HG02678 (cell line): ENCODE results near the gene EPHB6.

Source experiments
- ATAC-seq: cut with Tn5 transposase; IDR thresholded peaks from one replicate; pipeline ENCODE4 v1.9.1; 2021; ENCODE audit warnings: mild to moderate bottlenecking, moderate library complexity; ENCODE audit not compliant: unreplicated experiment

The EPHB6 gene

GRCh38 chr7:142916508-142916907 lies 61.6 kb downstream of the EPHB6 start:
- ATAC-seq = no peak

- ATAC-seq = no peak
These were observed 62.6 kb downstream of the EPHB6 start for GRCh38 chr7:142917447-142917846.

DNA sequence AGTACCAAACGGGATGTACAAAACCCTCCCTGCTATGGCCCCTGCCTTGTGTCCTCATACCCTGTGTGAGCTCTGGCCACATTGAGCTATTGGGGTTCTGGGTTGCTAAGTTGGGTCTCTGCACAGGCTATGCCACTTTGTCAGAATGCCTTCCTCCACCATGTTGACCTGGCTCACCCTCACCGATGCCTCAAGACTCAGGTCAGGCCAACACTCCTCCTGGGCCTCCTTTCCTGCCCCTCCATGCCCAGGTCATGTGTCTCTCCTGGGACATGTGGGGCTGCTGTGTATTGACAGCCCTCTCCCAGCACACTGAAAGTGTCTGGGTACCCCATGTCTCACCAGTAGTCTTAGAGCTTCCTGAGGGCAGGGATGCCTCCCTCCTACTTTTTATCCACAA lies 64.0 kb downstream of the EPHB6 start:
- ATAC-seq = no peak

DNA sequence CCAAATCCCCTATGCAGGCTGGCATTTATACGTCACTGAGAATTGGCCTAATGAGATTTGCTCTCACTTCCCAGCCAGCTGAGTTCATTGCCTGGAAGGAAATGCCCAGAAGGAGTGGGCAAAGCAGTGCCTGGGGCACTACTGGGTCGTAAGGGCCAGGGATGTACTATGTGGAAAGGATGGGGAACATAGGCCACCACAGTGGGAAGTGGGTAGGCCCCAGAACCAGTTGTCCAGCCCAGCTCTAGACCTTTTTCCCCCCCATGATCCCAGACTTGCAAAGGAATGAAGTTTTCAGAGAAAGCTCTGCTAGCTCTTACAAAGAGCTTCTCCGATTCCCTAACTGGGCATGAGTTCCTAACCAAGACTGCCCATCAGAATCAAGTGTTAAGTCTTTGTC lies 64.8 kb downstream of the EPHB6 start:
- no peak for ATAC-seq
